Adrenal gland (tissue), 5 donors: ENCODE measurements around the gene TAGLN2.

ENCODE experiments used
- POLR2A ChIP-seq, 2 donors: fragments of 450-650 bp; IDR thresholded peaks; one replicate each; pipeline ENCODE4 v1.6.1; 2017; ENCODE audit warnings: antibody characterized with exemption in 2 of 2, mild to moderate bottlenecking in 2 of 2, moderate library complexity in 1 of 2
- TF ChIP-seq, protein P1 (sequence below), 6 experiments: fragments of 450-650 bp in 4 of 6; fragments of 200-600 bp in 2 of 6; sonication (generic) in 1 of 6; IDR thresholded peaks; 1 replicate in 5 of 6; 2 replicates in 1 of 6; pipeline versions ENCODE4 v1.5.1 to v1.8.0; 2016 to 2021; ENCODE audit warnings: antibody characterized with exemption in 6 of 6, mild to moderate bottlenecking in 2 of 6, moderate library complexity in 1 of 6
- donor health status: DM: no; HTN: no; CAD: no.

DNA sequence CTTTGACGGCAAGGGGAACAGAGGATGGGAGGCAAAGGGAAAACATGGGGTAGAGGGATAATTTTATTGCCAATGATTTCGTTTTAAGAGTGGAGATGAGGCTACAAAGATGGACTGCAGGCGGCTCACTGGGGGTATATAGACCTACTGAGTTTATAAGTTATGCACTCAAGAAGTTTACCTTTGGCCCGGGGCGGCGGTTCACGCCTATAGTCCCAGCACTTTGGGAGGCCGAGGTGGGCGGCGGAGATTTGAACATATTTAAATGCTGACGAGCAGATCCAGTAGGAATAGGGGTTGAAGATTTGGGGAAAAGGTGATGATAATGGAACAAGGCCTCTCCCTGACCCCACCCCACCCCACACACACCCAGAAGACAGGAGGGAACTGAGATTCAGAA lies 36.9 kb upstream of the TAGLN2 start:
- TF ChIP-seq, protein P1, sequence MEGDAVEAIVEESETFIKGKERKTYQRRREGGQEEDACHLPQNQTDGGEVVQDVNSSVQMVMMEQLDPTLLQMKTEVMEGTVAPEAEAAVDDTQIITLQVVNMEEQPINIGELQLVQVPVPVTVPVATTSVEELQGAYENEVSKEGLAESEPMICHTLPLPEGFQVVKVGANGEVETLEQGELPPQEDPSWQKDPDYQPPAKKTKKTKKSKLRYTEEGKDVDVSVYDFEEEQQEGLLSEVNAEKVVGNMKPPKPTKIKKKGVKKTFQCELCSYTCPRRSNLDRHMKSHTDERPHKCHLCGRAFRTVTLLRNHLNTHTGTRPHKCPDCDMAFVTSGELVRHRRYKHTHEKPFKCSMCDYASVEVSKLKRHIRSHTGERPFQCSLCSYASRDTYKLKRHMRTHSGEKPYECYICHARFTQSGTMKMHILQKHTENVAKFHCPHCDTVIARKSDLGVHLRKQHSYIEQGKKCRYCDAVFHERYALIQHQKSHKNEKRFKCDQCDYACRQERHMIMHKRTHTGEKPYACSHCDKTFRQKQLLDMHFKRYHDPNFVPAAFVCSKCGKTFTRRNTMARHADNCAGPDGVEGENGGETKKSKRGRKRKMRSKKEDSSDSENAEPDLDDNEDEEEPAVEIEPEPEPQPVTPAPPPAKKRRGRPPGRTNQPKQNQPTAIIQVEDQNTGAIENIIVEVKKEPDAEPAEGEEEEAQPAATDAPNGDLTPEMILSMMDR (IDR thresholded peaks at IDR 0.05) = no peak
- no peak for TF ChIP-seq POLR2A (IDR thresholded peaks at IDR 0.05)
